Lung (tissue), 12 donors: Measurements from ENCODE around the gene VIPR1. TPM values are rescaled to one million over a fixed set of nuclear protein-coding genes. Genes with fewer than 3 reads are reported as not detected.

Source experiments
- ATAC-seq: fragments of 200-7000 bp; cut with Tn5 transposase; one replicate; pipeline ENCODE4 v1.9.1; 2020; ENCODE audit warnings: moderate number of reproducible peaks; ENCODE audit not compliant: insufficient read depth, low FRiP score
- DNase-seq, 3 donors: peaks; one replicate each; pipeline ENCODE4 v3.0.0-alpha.2; 2013 to 2017
- H3K27ac ChIP-seq, 2 donors: one replicate each; pipeline ENCODE4 v1.5.1; 2013; ENCODE audit warnings: mild to moderate bottlenecking in 2 of 2, moderate library complexity in 2 of 2, control low read depth in 1 of 2, inconsistent platforms in 1 of 2, low read depth in 1 of 2, low read length in 1 of 2
- H3K27me3 ChIP-seq, 3 donors: one replicate each; pipeline ENCODE4 v1.5.1; 2013; ENCODE audit warnings: low read length in 2 of 3; ENCODE audit not compliant: control insufficient read depth in 3 of 3, insufficient read depth in 3 of 3
- H3K36me3 ChIP-seq, 4 donors: one replicate each; pipeline ENCODE4 v1.5.1; 2013; ENCODE audit warnings: low read length in 4 of 4, mild to moderate bottlenecking in 1 of 4, moderate library complexity in 1 of 4; ENCODE audit not compliant: control insufficient read depth in 4 of 4, insufficient read depth in 4 of 4
- H3K4me1 ChIP-seq, 5 donors: one replicate each; pipeline ENCODE4 v1.5.1; 2013; ENCODE audit warnings: low read length in 5 of 5, mild to moderate bottlenecking in 2 of 5, moderate library complexity in 1 of 5; ENCODE audit not compliant: control insufficient read depth in 5 of 5, insufficient read depth in 5 of 5
- H3K4me3 ChIP-seq: one replicate; pipeline ENCODE4 v1.5.1; 2013; ENCODE audit warnings: mild to moderate bottlenecking, control low read depth, moderate library complexity
- H3K9ac ChIP-seq, 2 donors: one replicate each; pipeline ENCODE4 v1.5.1; 2013; ENCODE audit warnings: low read length in 2 of 2, control low read depth in 1 of 2; ENCODE audit not compliant: insufficient read depth in 1 of 2
- H3K9me3 ChIP-seq, 4 donors: one replicate each; pipeline ENCODE4 v1.5.1; 2013; ENCODE audit warnings: low read length in 3 of 4, mild to moderate bottlenecking in 1 of 4, moderate library complexity in 1 of 4; ENCODE audit not compliant: control insufficient read depth in 4 of 4, insufficient read depth in 3 of 4
- CTCF ChIP-seq: IDR thresholded peaks from 2 replicates; pipeline ENCODE4 v1.5.1; 2012; ENCODE audit warnings: mild to moderate bottlenecking; ENCODE audit errors: control extremely low read depth, extremely low read depth
- WGBS, 2 donors: extraction: QIAGEN DNeasy Blood & Tissue Kit; methylation state at CpG; one replicate each; pipeline ENCODE4 v1.1.7; 2013; 5-methylcytosine and 5-hydroxymethylcytosine counted together
- polyA plus RNA-seq, 2 donors: library from polyadenylated mRNA; stranded (reverse); fragments of 200-250 nt; gene quantifications; one replicate each; pipeline ENCODE4 v1.2.1, GENCODE V29; 2013
- total RNA-seq, 2 donors: library from RNA; depleted of rRNA in 1 of 2; stranded (reverse); fragments of >200 nt in 1 of 2; gene quantifications; one replicate each; pipeline ENCODE4 v1.2.1, GENCODE V29; 2014 to 2021
- donor health status: control.
- donor health status: control.
- donor health status: Bipolar disorder and iron deficiency.
- donor health status: healthy.
- donor health status: DM: yes; HTN: yes; CAD: no.

Gene VIPR1
- total and polyA plus RNA-seq, 4 donors, result 24.8 to 89.8 (median 65.0) TPM

GRCh38 chr3:42500909-42501308 is 1.5 kb upstream of the VIPR1 start:
- Histone ChIP-seq H3K9me3 (no peaks in the 10 kb centered on the region), H3K4me1 (peaks cover 0 to 16% (median 0%) of the 10 kb centered on the region in 5 donors), H3K36me3 (no peaks in the 10 kb centered on the region), H3K9ac (no peak overlapping the region), H3K27me3 (peaks cover 0 to 36% (median 22%) of the 10 kb centered on the region in 3 donors), H3K27ac (no peak overlapping the region), H3K4me3 (no peak overlapping the region)
- no peak for TF ChIP-seq CTCF
- ATAC-seq (no peak), DNase-seq (no peak)
- 61 to 65% methylated on average over 3 to 4 of the region's 4 CpGs for WGBS, 2 donors

GRCh38 chr3:42501321-42501680 is 1.1 kb upstream of the VIPR1 start:
- peaks cover 0 to 19% (median 0%) of the 10 kb centered on the region in 5 donors for H3K4me1 ChIP-seq
- H3K36me3 ChIP-seq, result no peaks in the 10 kb centered on the region
- no peak for ATAC-seq
- peaks cover 0 to 36% (median 22%) of the 10 kb centered on the region in 3 donors for H3K27me3 ChIP-seq
- H3K4me3 ChIP-seq, result no peak overlapping the region
- WGBS, 2 donors, result 7 to 18% methylated on average over 27 of the region's 27 CpGs
- H3K27ac ChIP-seq, result peak overlapping the region in 1 of 2 donors; percentile 86
- H3K9me3 ChIP-seq, result no peaks in the 10 kb centered on the region
- peak in 1 of 3 donors; percentile 15 for DNase-seq
- no peak overlapping the region for H3K9ac ChIP-seq
- no peak for TF ChIP-seq CTCF

GRCh38 chr3:42501681-42502428 is 588 bp upstream of the VIPR1 start:
- Histone ChIP-seq H3K36me3 (no peaks in the 10 kb centered on the region), H3K27me3 (peaks cover 0 to 36% (median 22%) of the 10 kb centered on the region in 3 donors), H3K9ac (no peak overlapping the region), H3K4me3 (peak overlapping the region; percentile 74), H3K9me3 (no peaks in the 10 kb centered on the region), H3K27ac (peak overlapping the region in 1 of 2 donors; percentile 86), H3K4me1 (peaks cover 0 to 19% (median 0%) of the 10 kb centered on the region in 5 donors)
- ATAC-seq (peak; percentile 57), DNase-seq (peak in 2 of 3 donors; percentile 27 to 41)
- TF ChIP-seq CTCF, result peak; percentile 73
- 1 to 2% methylated on average over 45 to 46 of the region's 46 CpGs for WGBS, 2 donors
